Glomerular endothelial cell (primary cell): Measurements from ENCODE around the gene SLC7A1. TPM values are rescaled to one million over a fixed set of nuclear protein-coding genes. Genes with fewer than 3 reads are reported as not detected.
"Not testable (repeated sequence)": the region's sequence is repeated elsewhere in the genome, so short reads cannot be mapped to it uniquely, and the experiment has no call there.

Experiments used
- DNase-seq: peaks from one replicate; pipeline ENCODE4 v3.0.0-alpha.2; 2011; ENCODE audit warnings: low read depth, low spot score; ENCODE audit errors: extremely low read depth
- total RNA-seq: library from RNA; depleted of rRNA; stranded (reverse); fragments of >200 nt; gene quantifications from 2 replicates; pipeline ENCODE4 v1.2.3, GENCODE V29; 2015

Gene SLC7A1
- total RNA-seq, result 21.8 and 42.9 TPM in 2 replicates

GRCh38 chr13:29595380-29596063, at the start of gene SLC7A1:
SLC7A1 (minus strand) TSS chr13:29595688; CDS start chr13:29536188, 59,500 bp downstream.
- DNase-seq, result no peak

- DNase-seq, result no peak
Measured at GRCh38 chr13:29640665-29641064, 45.2 kb upstream of the SLC7A1 start.

- DNase-seq, result not testable (repeated sequence)
Measured at GRCh38 chr13:29636831-29637230, 41.3 kb upstream of the SLC7A1 start.

GRCh38 chr13:29624997-29625396, 29.5 kb upstream of the SLC7A1 start:
- no peak for DNase-seq

- no peak for DNase-seq
Measured at GRCh38 chr13:29621841-29622240, 26.4 kb upstream of the SLC7A1 start.

GRCh38 chr13:29621051-29621800, 25.7 kb upstream of the SLC7A1 start:
- no peak for DNase-seq

- DNase-seq, result no peak
Measured at GRCh38 chr13:29619995-29620394, 24.5 kb upstream of the SLC7A1 start.

GRCh38 chr13:29613101-29613500, 17.6 kb upstream of the SLC7A1 start:
- no peak for DNase-seq

GRCh38 chr13:29607465-29607864, 12.0 kb upstream of the SLC7A1 start:
- DNase-seq, result no peak

- no peak for DNase-seq
Measured at GRCh38 chr13:29605860-29606526, 10.5 kb upstream of the SLC7A1 start.

GRCh38 chr13:29598321-29598720, 2.8 kb upstream of the SLC7A1 start:
- DNase-seq, result no peak

GRCh38 chr13:29597706-29598105, 2.2 kb upstream of the SLC7A1 start:
- DNase-seq, result no peak

GRCh38 chr13:29597246-29597645, 1.8 kb upstream of the SLC7A1 start:
- no peak for DNase-seq

GRCh38 chr13:29596064-29596418, 553 bp upstream of the SLC7A1 start:
- DNase-seq, result no peak

- DNase-seq, result no peak
Measured at GRCh38 chr13:29594710-29595379, 643 bp downstream of the SLC7A1 start.

- DNase-seq, result peak; percentile 22
Measured at GRCh38 chr13:29594303-29594709, 1.2 kb downstream of the SLC7A1 start.

- DNase-seq, result no peak
Measured at GRCh38 chr13:29593605-29594297, 1.7 kb downstream of the SLC7A1 start.

GRCh38 chr13:29591310-29591709, 4.2 kb downstream of the SLC7A1 start:
- DNase-seq, result no peak

GRCh38 chr13:29589967-29590366, 5.5 kb downstream of the SLC7A1 start:
- DNase-seq, result no peak

GRCh38 chr13:29589234-29589633, 6.3 kb downstream of the SLC7A1 start:
- no peak for DNase-seq

- no peak for DNase-seq
Measured at GRCh38 chr13:29587645-29588044, 7.8 kb downstream of the SLC7A1 start.
